Fibroblast of lung (primary cell): ENCODE results near the gene MAEA. TPM values are rescaled to one million over a fixed set of nuclear protein-coding genes. Genes with fewer than 3 reads are reported as not detected.

Experiments
- DNase-seq, 2 donors: peaks; one replicate each; pipeline versions ENCODE4 v3.0.0 to v3.0.0-alpha.2; 2010; ENCODE audit warnings: low read depth in 2 of 2
- H2AFZ ChIP-seq: 2 replicates; pipeline ENCODE4 v1.5.1; 2012; ENCODE audit warnings: low read length, control low read depth, inconsistent platforms
- H3K27ac ChIP-seq: 2 replicates; pipeline ENCODE4 v1.5.1; 2011; ENCODE audit warnings: low read length, control low read depth; ENCODE audit not compliant: insufficient read depth
- H3K27me3 ChIP-seq: 2 replicates; pipeline ENCODE4 v1.5.1; 2011; ENCODE audit warnings: mild to moderate bottlenecking, low read length; ENCODE audit not compliant: control insufficient read depth, insufficient read depth
- H3K36me3 ChIP-seq: 2 replicates; pipeline ENCODE4 v1.5.1; 2011; ENCODE audit warnings: low read length; ENCODE audit not compliant: control insufficient read depth, insufficient read depth
- H3K4me1 ChIP-seq: 2 replicates; pipeline ENCODE4 v1.5.1; 2011; ENCODE audit warnings: low read length; ENCODE audit not compliant: control insufficient read depth, insufficient read depth; ENCODE audit errors: extremely low read depth
- H3K4me2 ChIP-seq: 2 replicates; pipeline ENCODE4 v1.5.1; 2011; ENCODE audit warnings: low read length, control low read depth; ENCODE audit not compliant: insufficient read depth; ENCODE audit errors: extremely low read depth
- H3K4me3 ChIP-seq, 4 experiments: fragments of 200-600 bp in 1 of 4; sonication (generic) in 1 of 4; replicated peaks in 1 of 4; 2 replicates each; pipeline ENCODE4 v1.5.1; 2011 to 2016; ENCODE audit warnings: low read length in 4 of 4, low read depth in 3 of 4, mild to moderate bottlenecking in 3 of 4, control low read depth in 2 of 4, inconsistent platforms in 1 of 4, mixed read lengths in 1 of 4; ENCODE audit not compliant: insufficient read depth in 1 of 4; ENCODE audit errors: control extremely low read depth in 1 of 4
- H3K79me2 ChIP-seq: 2 replicates; pipeline ENCODE4 v1.5.1; 2012; ENCODE audit warnings: mild to moderate bottlenecking, low read length, inconsistent platforms; ENCODE audit not compliant: control insufficient read depth, insufficient read depth
- H3K9ac ChIP-seq: 2 replicates; pipeline ENCODE4 v1.5.1; 2011; ENCODE audit warnings: mild to moderate bottlenecking, low read length, control low read depth; ENCODE audit not compliant: insufficient read depth
- H3K9me3 ChIP-seq: 2 replicates; pipeline ENCODE4 v1.5.1; 2012; ENCODE audit warnings: low read depth, low read length; ENCODE audit not compliant: control insufficient read depth, insufficient read depth
- H4K20me1 ChIP-seq: 2 replicates; pipeline ENCODE4 v1.5.1; 2011; ENCODE audit warnings: low read length; ENCODE audit not compliant: control insufficient read depth, insufficient read depth; ENCODE audit errors: extremely low read depth
- EZH2 ChIP-seq: IDR thresholded peaks from 2 replicates; pipeline ENCODE4 v1.5.1; 2012; ENCODE audit warnings: low read length, control low read depth, mild to moderate bottlenecking; ENCODE audit errors: missing control alignments
- polyA plus RNA-seq, 2 donors: library from polyadenylated mRNA; depleted of rRNA in 1 of 2; stranded (reverse) in 1 of 2; unstranded in 1 of 2; fragments of >200 nt; gene quantifications; 2 replicates each; pipeline ENCODE4 v1.2.1, GENCODE V29; 2011 to 2012; ENCODE audit warnings: missing spikeins in 1 of 2
- total RNA-seq: library from RNA; depleted of rRNA; stranded (reverse); fragments of >200 nt; gene quantifications from 2 replicates; pipeline ENCODE4 v1.2.1, GENCODE V29; 2014
- TF ChIP-seq, protein P1 (sequence below), 2 donors: IDR thresholded peaks in 1 of 2; conservative IDR thresholded peaks in 1 of 2; 1 replicate in 1 of 2; 2 replicates in 1 of 2; pipeline ENCODE4 v1.5.1; 2011 to 2012; ENCODE audit warnings: low read length in 2 of 2, control low read depth in 1 of 2, inconsistent platforms in 1 of 2, low read depth in 1 of 2, mild to moderate bottlenecking in 1 of 2

MAEA gene
- total and polyA plus RNA-seq, 2 donors (not counting 1 experiment from before 2014, with no cell fraction given), result 44.3 to 53.8 TPM

DNA sequence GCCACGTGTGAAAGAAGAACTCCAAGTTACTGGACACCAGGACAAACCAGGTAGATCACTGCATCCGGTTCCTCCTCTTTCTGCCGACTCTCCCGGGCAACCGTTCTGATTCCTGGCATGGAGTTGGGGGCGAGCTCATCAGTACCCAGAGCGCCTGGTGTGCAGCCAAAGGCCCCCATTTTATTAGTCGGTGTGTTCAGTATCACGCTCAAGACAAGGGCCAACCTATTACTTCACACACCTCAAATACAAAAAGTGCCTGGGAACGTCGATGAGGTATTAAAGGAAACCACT, 38.0 kb upstream of the MAEA start:
- Histone ChIP-seq H4K20me1 (no peaks in the 10 kb centered on the region), H3K27me3 (no peaks in the 10 kb centered on the region), H3K4me2 (no peak overlapping the region), H3K79me2 (peaks cover 22% of the 10 kb centered on the region), H3K4me1 (peaks cover 4% of the 10 kb centered on the region), H3K9ac (no peak overlapping the region), H2AFZ (no peak overlapping the region), H3K9me3 (no peaks in the 10 kb centered on the region), H3K4me3 (no peak overlapping the region), H3K27ac (no peak overlapping the region), H3K36me3 (peaks cover 5% of the 10 kb centered on the region)
- DNase-seq, result no peak
- TF ChIP-seq, protein P1, sequence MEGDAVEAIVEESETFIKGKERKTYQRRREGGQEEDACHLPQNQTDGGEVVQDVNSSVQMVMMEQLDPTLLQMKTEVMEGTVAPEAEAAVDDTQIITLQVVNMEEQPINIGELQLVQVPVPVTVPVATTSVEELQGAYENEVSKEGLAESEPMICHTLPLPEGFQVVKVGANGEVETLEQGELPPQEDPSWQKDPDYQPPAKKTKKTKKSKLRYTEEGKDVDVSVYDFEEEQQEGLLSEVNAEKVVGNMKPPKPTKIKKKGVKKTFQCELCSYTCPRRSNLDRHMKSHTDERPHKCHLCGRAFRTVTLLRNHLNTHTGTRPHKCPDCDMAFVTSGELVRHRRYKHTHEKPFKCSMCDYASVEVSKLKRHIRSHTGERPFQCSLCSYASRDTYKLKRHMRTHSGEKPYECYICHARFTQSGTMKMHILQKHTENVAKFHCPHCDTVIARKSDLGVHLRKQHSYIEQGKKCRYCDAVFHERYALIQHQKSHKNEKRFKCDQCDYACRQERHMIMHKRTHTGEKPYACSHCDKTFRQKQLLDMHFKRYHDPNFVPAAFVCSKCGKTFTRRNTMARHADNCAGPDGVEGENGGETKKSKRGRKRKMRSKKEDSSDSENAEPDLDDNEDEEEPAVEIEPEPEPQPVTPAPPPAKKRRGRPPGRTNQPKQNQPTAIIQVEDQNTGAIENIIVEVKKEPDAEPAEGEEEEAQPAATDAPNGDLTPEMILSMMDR (conservative IDR thresholded peaks at IDR 0.05 in 1 of 2, IDR thresholded peaks at IDR 0.05 in 1 of 2; ENCODE audit: low read depth in 1 of 2, low read length in 2 of 2), result no peak
- no peak for TF ChIP-seq EZH2

DNA sequence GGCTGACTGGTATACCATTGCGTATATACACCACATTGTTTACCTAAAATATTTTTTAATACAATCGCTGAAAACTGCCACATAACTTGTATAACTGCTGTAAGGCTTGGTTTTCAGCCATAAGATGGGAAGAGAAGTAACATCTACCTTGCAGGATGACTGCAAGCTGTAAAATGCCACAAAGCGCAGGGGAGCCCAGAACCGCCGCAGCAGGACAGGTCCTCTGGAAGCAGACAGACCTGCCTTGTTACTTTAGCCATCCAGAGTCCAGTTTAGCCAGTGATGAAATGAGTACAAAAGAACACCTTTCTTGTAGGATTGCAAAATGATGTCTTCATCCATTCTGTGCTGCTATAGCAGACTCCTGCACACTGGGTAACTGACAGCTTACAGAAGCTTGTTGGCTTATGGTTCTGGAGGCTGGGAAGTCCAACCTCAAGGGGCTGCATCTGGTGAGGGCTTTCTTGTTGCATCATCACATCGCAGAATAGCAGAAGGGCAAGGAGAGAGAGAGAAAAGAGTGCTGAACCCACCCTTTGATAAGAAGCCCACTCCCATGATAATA, 36.7 kb upstream of the MAEA start:
- Histone ChIP-seq H3K4me2 (no peak overlapping the region), H3K9ac (no peak overlapping the region), H4K20me1 (no peaks in the 10 kb centered on the region), H3K27ac (no peak overlapping the region), H3K4me1 (no peaks in the 10 kb centered on the region), H3K36me3 (peaks cover 5% of the 10 kb centered on the region), H3K9me3 (no peaks in the 10 kb centered on the region), H3K4me3 (no peak overlapping the region), H2AFZ (no peak overlapping the region), H3K79me2 (peaks cover 9% of the 10 kb centered on the region), H3K27me3 (no peaks in the 10 kb centered on the region)
- DNase-seq, result no peak
- TF ChIP-seq EZH2, result no peak
- TF ChIP-seq, protein P1 (conservative IDR thresholded peaks at IDR 0.05 in 1 of 2, IDR thresholded peaks at IDR 0.05 in 1 of 2; ENCODE audit: low read depth in 1 of 2, low read length in 2 of 2), result no peak

- Histone ChIP-seq H3K27me3 (no peaks in the 10 kb centered on the region), H3K36me3 (peaks cover 5% of the 10 kb centered on the region), H3K27ac (no peak overlapping the region), H3K4me2 (no peak overlapping the region), H3K9ac (no peak overlapping the region), H3K79me2 (peaks cover 9% of the 10 kb centered on the region), H3K4me1 (no peaks in the 10 kb centered on the region), H4K20me1 (no peaks in the 10 kb centered on the region), H3K4me3 (no peak overlapping the region), H3K9me3 (no peaks in the 10 kb centered on the region), H2AFZ (no peak overlapping the region)
- DNase-seq, result no peak
- TF ChIP-seq EZH2, result no peak
- TF ChIP-seq, protein P1 (conservative IDR thresholded peaks at IDR 0.05 in 1 of 2, IDR thresholded peaks at IDR 0.05 in 1 of 2; ENCODE audit: low read depth in 1 of 2, low read length in 2 of 2), result no peak
Observed at GRCh38 chr4:1253831-1254230, 35.9 kb upstream of the MAEA start.
